T-helper 22 cell (primary cell): ENCODE measurements around the gene NPY2R.

Experiments
- DNase-seq: peaks from one replicate; pipeline ENCODE4 v3.0.0-alpha.2; 2020; ENCODE audit warnings: low read depth

The NPY2R gene

DNA sequence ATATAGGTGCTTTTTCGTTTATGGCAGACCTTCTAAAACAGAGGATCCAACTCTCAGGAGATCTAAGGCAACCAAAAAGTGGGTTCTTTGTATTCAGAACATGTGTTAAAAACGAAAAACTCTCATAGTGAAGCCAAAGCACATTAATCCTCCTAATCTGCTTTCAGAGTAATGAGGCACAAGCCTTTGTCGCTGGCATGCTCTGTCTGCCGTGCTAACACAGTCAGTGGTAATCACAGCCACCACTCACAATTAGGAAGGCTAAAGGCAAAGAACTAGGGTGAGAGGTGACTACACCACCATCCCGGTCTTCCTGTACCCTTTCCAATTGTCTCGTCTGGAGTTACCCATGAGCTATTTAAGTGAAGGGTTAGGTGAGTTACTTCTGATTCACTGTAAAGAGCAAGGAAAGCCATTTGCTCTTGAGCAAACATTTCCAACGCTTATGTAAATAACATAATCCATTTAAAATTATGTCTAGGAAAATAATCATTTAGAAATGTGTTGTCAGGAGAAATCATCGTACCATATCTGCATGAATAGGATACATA is 40.7 kb downstream of the NPY2R start:
- no peak for DNase-seq

DNA sequence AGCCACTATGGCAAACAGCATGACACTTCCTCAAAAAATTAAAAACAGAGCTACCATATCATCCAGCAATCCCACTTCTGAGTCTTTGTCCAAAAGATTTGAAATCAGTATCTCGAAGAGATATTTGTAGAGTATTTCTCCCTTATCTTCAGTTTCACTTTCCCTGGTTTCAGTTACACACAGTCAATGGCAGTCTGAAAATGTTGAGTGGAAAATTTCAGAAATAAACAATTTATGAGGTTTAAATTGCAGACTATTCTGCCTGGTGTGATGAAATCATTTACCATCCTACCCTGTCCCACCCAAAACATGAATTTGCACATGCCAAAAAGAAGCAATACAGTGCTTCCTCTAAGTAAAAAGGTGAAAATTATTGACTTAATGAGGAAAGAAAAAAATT is 43.9 kb downstream of the NPY2R start:
- no peak for DNase-seq

DNA sequence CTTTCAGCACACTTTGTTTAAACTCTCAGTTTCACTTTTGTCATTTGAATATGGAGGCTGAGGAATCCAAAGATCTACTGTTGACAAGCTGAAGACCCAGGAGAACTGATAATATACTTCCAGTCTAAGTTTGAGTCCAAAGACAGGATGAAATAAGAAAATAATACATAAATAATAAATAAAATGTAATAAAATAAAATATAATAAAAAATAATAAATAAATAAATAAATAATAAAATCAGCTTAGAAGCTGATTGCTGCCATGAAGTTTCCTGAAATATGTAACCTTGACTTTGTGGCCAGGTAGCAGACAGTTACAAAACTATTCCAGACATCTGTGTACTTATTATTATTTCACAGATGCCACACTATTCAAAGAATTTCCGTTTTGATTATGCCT is 55.0 kb downstream of the NPY2R start:
- DNase-seq = no peak

DNA sequence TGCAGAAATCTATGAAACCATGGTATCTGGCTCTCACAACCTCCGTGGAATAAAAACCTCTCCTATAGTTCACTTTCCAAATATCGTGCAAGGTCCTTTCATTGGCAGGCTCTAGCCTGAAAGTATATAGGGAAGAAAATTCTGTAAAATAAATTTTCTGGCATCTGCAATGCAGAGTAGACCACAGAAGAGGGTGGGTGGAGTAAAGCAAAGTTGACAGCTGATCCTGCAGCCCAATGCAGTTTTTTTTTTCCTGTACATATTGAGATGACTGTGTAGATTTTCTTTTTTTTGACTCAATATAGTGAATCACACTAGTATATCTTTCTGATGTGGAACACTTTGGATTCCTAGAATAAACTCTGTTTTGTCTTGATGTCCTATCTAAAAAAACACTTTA is 56.7 kb downstream of the NPY2R start:
- no peak for DNase-seq
